ENCODE data around the gene DCXR. TPM values are rescaled to one million over a fixed set of nuclear protein-coding genes. Genes with fewer than 3 reads are reported as not detected.

Gene DCXR
- polyA plus RNA-seq, 3 donors: 88.8 to 93.1 (median 90.3) TPM

DNA sequence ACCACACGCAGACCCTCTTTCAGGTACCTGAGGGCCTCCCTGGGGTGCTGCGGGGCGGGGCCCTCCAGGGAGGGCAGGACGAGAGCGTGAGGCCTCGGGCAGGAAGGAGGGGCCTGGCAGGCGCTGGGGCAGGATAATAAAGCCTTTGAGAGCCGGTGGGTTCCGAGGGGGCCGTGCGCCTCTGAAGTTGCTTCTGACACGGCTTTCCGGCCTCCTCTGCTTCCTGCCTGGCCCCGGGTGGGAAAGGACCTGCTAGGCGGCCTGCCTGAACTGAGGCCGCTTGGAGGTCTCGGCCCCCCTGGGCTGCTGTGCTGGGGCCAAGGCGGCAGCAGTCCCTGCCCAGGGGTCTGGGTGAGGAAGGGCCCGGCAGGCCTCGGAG is 25.2 kb downstream of the DCXR start:
- Histone ChIP-seq H3K4me1 (ENCODE audit: control insufficient read depth in 1 of 2, insufficient read depth in 2 of 2, low read length in 2 of 2) (no peaks in the 10 kb centered on the region), H3K9ac (ENCODE audit: insufficient read depth, low read length, poor library complexity, severe bottlenecking) (no peak overlapping the region), H3K9me3 (replicated peaks in 1 of 2; ENCODE audit: control insufficient read depth in 1 of 2, insufficient read depth in 1 of 2, low read length in 2 of 2) (no peaks in the 10 kb centered on the region), H3K79me2 (ENCODE audit: insufficient read depth, low read length) (no peaks in the 10 kb centered on the region), H2AFZ (ENCODE audit: insufficient read depth, low read depth, low read length, poor library complexity, severe bottlenecking) (no peak overlapping the region), H4K20me1 (ENCODE audit: insufficient read depth, low read length) (no peaks in the 10 kb centered on the region), H3K27me3 (ENCODE audit: control insufficient read depth in 2 of 2, insufficient read depth in 2 of 2, low read length in 2 of 2) (no peaks in the 10 kb centered on the region), H3K27ac (ENCODE audit: low read depth in 1 of 2, low read length in 2 of 2) (no peak overlapping the region), H3K4me2 (replicated peaks; ENCODE audit: extremely low read depth, low read length, poor library complexity, severe bottlenecking) (no peak overlapping the region), H3K4me3 (replicated peaks in 1 of 3; ENCODE audit: low read depth in 2 of 3, low read length in 3 of 3) (no peak overlapping the region), H3K36me3 (replicated peaks in 1 of 2; ENCODE audit: control insufficient read depth in 1 of 2, insufficient read depth in 2 of 2, low read length in 2 of 2) (peaks cover 9 to 11% of the 10 kb centered on the region in 2 donors)
- TF ChIP-seq, protein P1, sequence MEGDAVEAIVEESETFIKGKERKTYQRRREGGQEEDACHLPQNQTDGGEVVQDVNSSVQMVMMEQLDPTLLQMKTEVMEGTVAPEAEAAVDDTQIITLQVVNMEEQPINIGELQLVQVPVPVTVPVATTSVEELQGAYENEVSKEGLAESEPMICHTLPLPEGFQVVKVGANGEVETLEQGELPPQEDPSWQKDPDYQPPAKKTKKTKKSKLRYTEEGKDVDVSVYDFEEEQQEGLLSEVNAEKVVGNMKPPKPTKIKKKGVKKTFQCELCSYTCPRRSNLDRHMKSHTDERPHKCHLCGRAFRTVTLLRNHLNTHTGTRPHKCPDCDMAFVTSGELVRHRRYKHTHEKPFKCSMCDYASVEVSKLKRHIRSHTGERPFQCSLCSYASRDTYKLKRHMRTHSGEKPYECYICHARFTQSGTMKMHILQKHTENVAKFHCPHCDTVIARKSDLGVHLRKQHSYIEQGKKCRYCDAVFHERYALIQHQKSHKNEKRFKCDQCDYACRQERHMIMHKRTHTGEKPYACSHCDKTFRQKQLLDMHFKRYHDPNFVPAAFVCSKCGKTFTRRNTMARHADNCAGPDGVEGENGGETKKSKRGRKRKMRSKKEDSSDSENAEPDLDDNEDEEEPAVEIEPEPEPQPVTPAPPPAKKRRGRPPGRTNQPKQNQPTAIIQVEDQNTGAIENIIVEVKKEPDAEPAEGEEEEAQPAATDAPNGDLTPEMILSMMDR (IDR thresholded peaks at IDR 0.05): no peak
- Mint-ChIP-seq H3K4me3 (no peak overlapping the region), H3K36me3 (peaks cover 2 to 16% of the 10 kb centered on the region in 2 donors), H3K27me3 (ENCODE audit: low read depth in 3 of 3) (peaks cover 0 to 2% (median 2%) of the 10 kb centered on the region in 3 donors), H3K4me1 (no peaks in the 10 kb centered on the region), H3K9me3 (no peaks in the 10 kb centered on the region), H3K27ac (no peak overlapping the region)
- no peak for DNase-seq
- WGBS (ENCODE audit: insufficient coverage): 81% methylated on average over 18 of the region's 20 CpGs
- intact Hi-C loops (cut with micrococcal nuclease): no loop called here

DNA sequence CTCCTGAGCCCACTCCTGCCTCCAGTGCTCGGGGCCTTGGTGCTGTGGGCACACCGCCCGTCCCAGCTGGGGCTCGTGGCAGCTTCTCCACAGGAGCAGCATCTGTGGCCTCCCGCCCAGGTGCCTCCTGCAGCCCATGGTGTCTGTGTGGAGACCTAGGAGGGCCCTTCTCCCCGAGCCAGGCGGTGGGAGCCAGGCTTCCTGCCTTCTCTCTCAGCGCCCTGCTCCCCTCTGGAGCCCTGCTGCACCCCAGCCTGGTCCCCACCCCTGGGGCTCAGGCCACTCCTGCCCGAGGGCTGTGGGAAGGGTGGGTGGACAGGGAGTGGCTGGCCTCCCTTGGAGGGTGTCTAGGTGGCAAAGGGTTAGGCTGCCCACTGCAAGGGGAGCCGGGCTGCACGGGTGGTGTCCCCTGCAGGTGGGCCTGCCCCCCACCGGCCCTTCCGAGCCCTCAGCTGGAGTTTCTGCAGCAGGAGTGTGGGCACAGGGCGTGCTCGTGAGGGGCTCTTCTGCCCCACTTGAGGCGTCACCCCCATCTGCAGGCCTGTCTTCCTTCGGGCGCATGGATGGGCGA is 25.8 kb downstream of the DCXR start:
- Mint-ChIP-seq H3K9me3 (no peaks in the 10 kb centered on the region), H3K27ac (no peak overlapping the region), H3K4me3 (no peak overlapping the region), H3K27me3 (ENCODE audit: low read depth in 3 of 3) (peaks cover 0 to 2% (median 2%) of the 10 kb centered on the region in 3 donors), H3K36me3 (peaks cover 2 to 14% of the 10 kb centered on the region in 2 donors), H3K4me1 (no peaks in the 10 kb centered on the region)
- TF ChIP-seq, protein P1 (IDR thresholded peaks at IDR 0.05): no peak
- Histone ChIP-seq H3K36me3 (replicated peaks in 1 of 2; ENCODE audit: control insufficient read depth in 1 of 2, insufficient read depth in 2 of 2, low read length in 2 of 2) (peaks cover 9 to 11% of the 10 kb centered on the region in 2 donors), H3K27me3 (ENCODE audit: control insufficient read depth in 2 of 2, insufficient read depth in 2 of 2, low read length in 2 of 2) (no peaks in the 10 kb centered on the region), H3K79me2 (ENCODE audit: insufficient read depth, low read length) (no peaks in the 10 kb centered on the region), H2AFZ (ENCODE audit: insufficient read depth, low read depth, low read length, poor library complexity, severe bottlenecking) (no peak overlapping the region), H3K9ac (ENCODE audit: insufficient read depth, low read length, poor library complexity, severe bottlenecking) (no peak overlapping the region), H3K4me1 (ENCODE audit: control insufficient read depth in 1 of 2, insufficient read depth in 2 of 2, low read length in 2 of 2) (no peaks in the 10 kb centered on the region), H3K4me2 (replicated peaks; ENCODE audit: extremely low read depth, low read length, poor library complexity, severe bottlenecking) (no peak overlapping the region), H3K9me3 (replicated peaks in 1 of 2; ENCODE audit: control insufficient read depth in 1 of 2, insufficient read depth in 1 of 2, low read length in 2 of 2) (no peaks in the 10 kb centered on the region), H4K20me1 (ENCODE audit: insufficient read depth, low read length) (no peaks in the 10 kb centered on the region), H3K27ac (ENCODE audit: low read depth in 1 of 2, low read length in 2 of 2) (no peak overlapping the region), H3K4me3 (replicated peaks in 1 of 3; ENCODE audit: low read depth in 2 of 3, low read length in 3 of 3) (no peak overlapping the region)
- no peak for DNase-seq
- WGBS (ENCODE audit: insufficient coverage): 96% methylated on average over 16 of the region's 19 CpGs
- intact Hi-C loops (cut with micrococcal nuclease): no loop called here
